Liver (tissue), 9 donors: Measurements from ENCODE around the gene TNS3. TPM values are rescaled to one million over a fixed set of nuclear protein-coding genes. Genes with fewer than 3 reads are reported as not detected.

ENCODE experiments used
- DNase-seq: peaks from one replicate; pipeline ENCODE4 v3.0.0-alpha.2; 2017; ENCODE audit warnings: low spot score
- H3K27ac ChIP-seq, 2 donors: one replicate each; pipeline ENCODE4 v1.7.0; 2013; ENCODE audit warnings: inconsistent platforms in 2 of 2, low read length in 2 of 2, control low read depth in 1 of 2, low read depth in 1 of 2, mild to moderate bottlenecking in 1 of 2
- H3K27me3 ChIP-seq, 4 donors: one replicate each; pipeline versions ENCODE4 v1.6.1 to v1.7.0; 2013; ENCODE audit warnings: low read length in 3 of 4, inconsistent platforms in 1 of 4, mild to moderate bottlenecking in 1 of 4, moderate library complexity in 1 of 4; ENCODE audit not compliant: control insufficient read depth in 4 of 4, insufficient read depth in 4 of 4
- H3K36me3 ChIP-seq, 4 donors: one replicate each; pipeline versions ENCODE4 v1.6.1 to v1.7.0; 2013; ENCODE audit warnings: low read length in 3 of 4, mild to moderate bottlenecking in 3 of 4, low read depth in 1 of 4, moderate library complexity in 1 of 4; ENCODE audit not compliant: control insufficient read depth in 4 of 4, insufficient read depth in 3 of 4
- H3K4me1 ChIP-seq, 4 donors: one replicate each; pipeline versions ENCODE4 v1.6.1 to v1.7.0; 2013; ENCODE audit warnings: low read length in 3 of 4, mild to moderate bottlenecking in 3 of 4, moderate library complexity in 1 of 4; ENCODE audit not compliant: control insufficient read depth in 4 of 4, insufficient read depth in 4 of 4
- H3K4me3 ChIP-seq, 3 donors: one replicate each; pipeline versions ENCODE4 v1.6.1 to v1.7.0; 2013; ENCODE audit warnings: low read length in 3 of 3, control low read depth in 1 of 3, low read depth in 1 of 3, mild to moderate bottlenecking in 1 of 3
- H3K9ac ChIP-seq, 2 donors: one replicate each; pipeline ENCODE4 v1.7.0; 2013; ENCODE audit warnings: low read length in 2 of 2, mild to moderate bottlenecking in 2 of 2, moderate library complexity in 2 of 2, control low read depth in 1 of 2, low read depth in 1 of 2
- H3K9me3 ChIP-seq, 4 donors: one replicate each; pipeline versions ENCODE4 v1.6.1 to v1.7.0; 2013; ENCODE audit warnings: low read length in 3 of 4; ENCODE audit not compliant: control insufficient read depth in 4 of 4
- FOXA1 ChIP-seq: IDR thresholded peaks from 2 replicates; pipeline ENCODE4 v1.6.1; 2016; ENCODE audit warnings: antibody characterized with exemption
- FOXA2 ChIP-seq: IDR thresholded peaks from 2 replicates; pipeline ENCODE4 v1.6.1; 2016; ENCODE audit warnings: antibody characterized with exemption
- GABPA ChIP-seq, 2 donors: IDR thresholded peaks in 1 of 2; conservative IDR thresholded peaks in 1 of 2; 2 replicates each; pipeline ENCODE4 v1.6.1; 2016; ENCODE audit warnings: antibody characterized with exemption in 2 of 2, mild to moderate bottlenecking in 1 of 2, moderate library complexity in 1 of 2
- HNF4A ChIP-seq, 2 donors: conservative IDR thresholded peaks; 2 replicates each; pipeline ENCODE4 v1.6.1; 2016; ENCODE audit warnings: antibody characterized with exemption in 2 of 2, mild to moderate bottlenecking in 2 of 2
- HNF4G ChIP-seq: IDR thresholded peaks from 2 replicates; pipeline ENCODE4 v1.6.1; 2016; ENCODE audit warnings: antibody characterized with exemption
- JUND ChIP-seq, 2 donors: IDR thresholded peaks; 2 replicates each; pipeline ENCODE4 v1.6.1; 2016; ENCODE audit warnings: antibody characterized with exemption in 2 of 2
- MAX ChIP-seq: IDR thresholded peaks from 2 replicates; pipeline ENCODE4 v1.6.1; 2016; ENCODE audit warnings: antibody characterized with exemption
- NR2F2 ChIP-seq: IDR thresholded peaks from 2 replicates; pipeline ENCODE4 v1.6.1; 2016; ENCODE audit warnings: antibody characterized with exemption
- RAD21 ChIP-seq, 2 donors: IDR thresholded peaks; 2 replicates each; pipeline ENCODE4 v1.6.1; 2016; ENCODE audit warnings: antibody characterized with exemption in 2 of 2, mild to moderate bottlenecking in 2 of 2
- RXRA ChIP-seq, 2 donors: IDR thresholded peaks; 2 replicates each; pipeline ENCODE4 v1.6.1; 2017 to 2018; ENCODE audit warnings: antibody characterized with exemption in 2 of 2, mild to moderate bottlenecking in 1 of 2
- SP1 ChIP-seq: IDR thresholded peaks from 2 replicates; pipeline ENCODE4 v1.6.1; 2018; ENCODE audit warnings: antibody characterized with exemption, mild to moderate bottlenecking
- TAF1 ChIP-seq: conservative IDR thresholded peaks from 2 replicates; pipeline ENCODE4 v1.6.1; 2016; ENCODE audit warnings: antibody characterized with exemption, mild to moderate bottlenecking
- YY1 ChIP-seq: IDR thresholded peaks from 2 replicates; pipeline ENCODE4 v1.6.1; 2016; ENCODE audit warnings: antibody characterized with exemption, mild to moderate bottlenecking
- WGBS: extraction: QIAGEN DNeasy Blood & Tissue Kit; methylation state at CpG from one replicate; pipeline ENCODE4 v1.1.7; 2013; 5-methylcytosine and 5-hydroxymethylcytosine counted together
- polyA plus RNA-seq, 2 donors: library from polyadenylated mRNA; stranded (reverse) in 1 of 2; unstranded in 1 of 2; fragments of 200-250 nt in 1 of 2; fragments of >200 nt in 1 of 2; fragmentation: Nextera tagmentation in 1 of 2; extraction: Ambion mirVana in 1 of 2; gene quantifications; one replicate each; pipeline versions ENCODE4 v1.2.1 to v1.2.3, GENCODE V29; 2013 to 2015
- total RNA-seq, 2 donors: library from RNA; depleted of rRNA; stranded (reverse); fragments of >200 nt; gene quantifications; one replicate each; pipeline ENCODE4 v1.2.3, GENCODE V29; 2014
- TF ChIP-seq, protein P1 (sequence below): fragments of 150-350 bp; IDR thresholded peaks from 2 replicates; pipeline ENCODE4 v1.5.1; 2017; ENCODE audit warnings: improper control_type of control experiment, low read depth, low read length; ENCODE audit not compliant: missing input control
- TF ChIP-seq, protein P2 (sequence below): IDR thresholded peaks from 2 replicates; pipeline ENCODE4 v1.6.1; 2016; ENCODE audit warnings: antibody characterized with exemption
- TF ChIP-seq, protein P3 (sequence below): IDR thresholded peaks from 2 replicates; pipeline ENCODE4 v1.6.1; 2016; ENCODE audit warnings: antibody characterized with exemption, mild to moderate bottlenecking
- donor health status: healthy.
- donor health status: healthy.
- donor health status: healthy.
- donor health status: healthy.
- donor health status: healthy.

TNS3 gene
- total and polyA plus RNA-seq, 4 donors = 16.8 to 100 (median 29.5) TPM

DNA sequence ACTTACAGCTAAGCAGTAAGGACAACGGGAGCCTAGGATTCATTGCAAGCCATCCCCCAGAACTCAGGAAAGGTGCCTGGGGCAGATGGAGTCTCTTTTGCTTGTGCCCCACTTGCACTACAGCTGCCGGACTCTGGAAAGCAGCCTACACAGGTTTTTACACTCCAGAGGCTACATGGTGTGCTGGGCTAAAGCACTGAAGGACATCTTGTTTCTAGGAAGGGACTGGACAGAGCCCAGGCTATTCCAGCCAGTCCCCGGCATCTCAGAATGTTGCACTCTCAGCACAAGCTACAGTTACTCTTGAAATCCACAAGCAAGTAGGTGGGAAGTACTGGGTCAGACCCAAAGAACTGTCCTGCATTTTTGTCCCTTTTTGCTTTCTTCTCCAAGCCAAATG is 333.1 kb downstream of the TNS3 start:
- no peaks in the 10 kb centered on the region for H3K36me3 ChIP-seq
- H3K27ac ChIP-seq = no peak overlapping the region
- H3K4me3 ChIP-seq = no peak overlapping the region
- no peaks in the 10 kb centered on the region for H3K9me3 ChIP-seq
- H3K4me1 ChIP-seq = peaks cover 0 to 7% (median 5%) of the 10 kb centered on the region in 4 donors
- H3K27me3 ChIP-seq = no peaks in the 10 kb centered on the region
- TF ChIP-seq JUND (IDR thresholded peaks at IDR 0.05) (no peak), SP1 (no peak), NR2F2 (no peak), TAF1 (no peak), RAD21 (IDR thresholded peaks at IDR 0.05) (no peak), HNF4G (no peak), HNF4A (conservative IDR thresholded peaks at IDR 0.05) (no peak), GABPA (IDR thresholded peaks at IDR 0.05 in 1 of 2, conservative IDR thresholded peaks at IDR 0.05 in 1 of 2) (no peak), FOXA1 (no peak), RXRA (IDR thresholded peaks at IDR 0.05) (no peak), MAX (no peak), YY1 (no peak)
- TF ChIP-seq, protein P1, sequence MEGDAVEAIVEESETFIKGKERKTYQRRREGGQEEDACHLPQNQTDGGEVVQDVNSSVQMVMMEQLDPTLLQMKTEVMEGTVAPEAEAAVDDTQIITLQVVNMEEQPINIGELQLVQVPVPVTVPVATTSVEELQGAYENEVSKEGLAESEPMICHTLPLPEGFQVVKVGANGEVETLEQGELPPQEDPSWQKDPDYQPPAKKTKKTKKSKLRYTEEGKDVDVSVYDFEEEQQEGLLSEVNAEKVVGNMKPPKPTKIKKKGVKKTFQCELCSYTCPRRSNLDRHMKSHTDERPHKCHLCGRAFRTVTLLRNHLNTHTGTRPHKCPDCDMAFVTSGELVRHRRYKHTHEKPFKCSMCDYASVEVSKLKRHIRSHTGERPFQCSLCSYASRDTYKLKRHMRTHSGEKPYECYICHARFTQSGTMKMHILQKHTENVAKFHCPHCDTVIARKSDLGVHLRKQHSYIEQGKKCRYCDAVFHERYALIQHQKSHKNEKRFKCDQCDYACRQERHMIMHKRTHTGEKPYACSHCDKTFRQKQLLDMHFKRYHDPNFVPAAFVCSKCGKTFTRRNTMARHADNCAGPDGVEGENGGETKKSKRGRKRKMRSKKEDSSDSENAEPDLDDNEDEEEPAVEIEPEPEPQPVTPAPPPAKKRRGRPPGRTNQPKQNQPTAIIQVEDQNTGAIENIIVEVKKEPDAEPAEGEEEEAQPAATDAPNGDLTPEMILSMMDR = no peak
- TF ChIP-seq, protein P2, sequence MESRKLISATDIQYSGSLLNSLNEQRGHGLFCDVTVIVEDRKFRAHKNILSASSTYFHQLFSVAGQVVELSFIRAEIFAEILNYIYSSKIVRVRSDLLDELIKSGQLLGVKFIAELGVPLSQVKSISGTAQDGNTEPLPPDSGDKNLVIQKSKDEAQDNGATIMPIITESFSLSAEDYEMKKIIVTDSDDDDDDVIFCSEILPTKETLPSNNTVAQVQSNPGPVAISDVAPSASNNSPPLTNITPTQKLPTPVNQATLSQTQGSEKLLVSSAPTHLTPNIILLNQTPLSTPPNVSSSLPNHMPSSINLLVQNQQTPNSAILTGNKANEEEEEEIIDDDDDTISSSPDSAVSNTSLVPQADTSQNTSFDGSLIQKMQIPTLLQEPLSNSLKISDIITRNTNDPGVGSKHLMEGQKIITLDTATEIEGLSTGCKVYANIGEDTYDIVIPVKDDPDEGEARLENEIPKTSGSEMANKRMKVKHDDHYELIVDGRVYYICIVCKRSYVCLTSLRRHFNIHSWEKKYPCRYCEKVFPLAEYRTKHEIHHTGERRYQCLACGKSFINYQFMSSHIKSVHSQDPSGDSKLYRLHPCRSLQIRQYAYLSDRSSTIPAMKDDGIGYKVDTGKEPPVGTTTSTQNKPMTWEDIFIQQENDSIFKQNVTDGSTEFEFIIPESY = no peak
- no peak for DNase-seq
- WGBS = 88% methylated on average over 3 of the region's 3 CpGs
- H3K9ac ChIP-seq = no peak overlapping the region

- Histone ChIP-seq H3K36me3 (no peaks in the 10 kb centered on the region), H3K9ac (no peak overlapping the region), H3K4me3 (no peak overlapping the region), H3K9me3 (no peaks in the 10 kb centered on the region), H3K27ac (no peak overlapping the region), H3K27me3 (no peaks in the 10 kb centered on the region), H3K4me1 (peaks cover 0 to 4% (median 0%) of the 10 kb centered on the region in 4 donors)
- no peak for TF ChIP-seq FOXA1
- TF ChIP-seq GABPA (IDR thresholded peaks at IDR 0.05 in 1 of 2, conservative IDR thresholded peaks at IDR 0.05 in 1 of 2) = no peak
- no peak for TF ChIP-seq JUND (IDR thresholded peaks at IDR 0.05)
- TF ChIP-seq YY1 = no peak
- no peak for TF ChIP-seq HNF4A (conservative IDR thresholded peaks at IDR 0.05)
- no peak for TF ChIP-seq TAF1
- TF ChIP-seq, protein P3, sequence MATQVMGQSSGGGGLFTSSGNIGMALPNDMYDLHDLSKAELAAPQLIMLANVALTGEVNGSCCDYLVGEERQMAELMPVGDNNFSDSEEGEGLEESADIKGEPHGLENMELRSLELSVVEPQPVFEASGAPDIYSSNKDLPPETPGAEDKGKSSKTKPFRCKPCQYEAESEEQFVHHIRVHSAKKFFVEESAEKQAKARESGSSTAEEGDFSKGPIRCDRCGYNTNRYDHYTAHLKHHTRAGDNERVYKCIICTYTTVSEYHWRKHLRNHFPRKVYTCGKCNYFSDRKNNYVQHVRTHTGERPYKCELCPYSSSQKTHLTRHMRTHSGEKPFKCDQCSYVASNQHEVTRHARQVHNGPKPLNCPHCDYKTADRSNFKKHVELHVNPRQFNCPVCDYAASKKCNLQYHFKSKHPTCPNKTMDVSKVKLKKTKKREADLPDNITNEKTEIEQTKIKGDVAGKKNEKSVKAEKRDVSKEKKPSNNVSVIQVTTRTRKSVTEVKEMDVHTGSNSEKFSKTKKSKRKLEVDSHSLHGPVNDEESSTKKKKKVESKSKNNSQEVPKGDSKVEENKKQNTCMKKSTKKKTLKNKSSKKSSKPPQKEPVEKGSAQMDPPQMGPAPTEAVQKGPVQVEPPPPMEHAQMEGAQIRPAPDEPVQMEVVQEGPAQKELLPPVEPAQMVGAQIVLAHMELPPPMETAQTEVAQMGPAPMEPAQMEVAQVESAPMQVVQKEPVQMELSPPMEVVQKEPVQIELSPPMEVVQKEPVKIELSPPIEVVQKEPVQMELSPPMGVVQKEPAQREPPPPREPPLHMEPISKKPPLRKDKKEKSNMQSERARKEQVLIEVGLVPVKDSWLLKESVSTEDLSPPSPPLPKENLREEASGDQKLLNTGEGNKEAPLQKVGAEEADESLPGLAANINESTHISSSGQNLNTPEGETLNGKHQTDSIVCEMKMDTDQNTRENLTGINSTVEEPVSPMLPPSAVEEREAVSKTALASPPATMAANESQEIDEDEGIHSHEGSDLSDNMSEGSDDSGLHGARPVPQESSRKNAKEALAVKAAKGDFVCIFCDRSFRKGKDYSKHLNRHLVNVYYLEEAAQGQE = no peak
- TF ChIP-seq HNF4G = no peak
- TF ChIP-seq FOXA2 = no peak
- TF ChIP-seq RAD21 (IDR thresholded peaks at IDR 0.05) = no peak
- 57% methylated on average over 5 of the region's 5 CpGs for WGBS
- no peak for DNase-seq
Measured at GRCh38 chr7:47247132-47247531, 334.8 kb downstream of the TNS3 start.
